ENCODE measurements around the gene ZBTB17. TPM values are rescaled to one million over a fixed set of nuclear protein-coding genes. Genes with fewer than 3 reads are reported as not detected.
A peak's percentile ranks its signal among the peaks of the same experiment; 100 is the strongest.
"Not testable (repeated sequence)": the region's sequence is repeated elsewhere in the genome, so short reads cannot be mapped to it uniquely, and the experiment has no call there.

Gene ZBTB17
- total RNA-seq, 1 donor from 2014 or later: 37.7 TPM

- Histone ChIP-seq H3K4me1 (peaks cover 11% of the 10 kb centered on the region), H3K4me3 (no peak overlapping the region), H3K9me3 (no peaks in the 10 kb centered on the region), H3K27me3 (ENCODE audit: low read depth) (no peaks in the 10 kb centered on the region), H3K36me3 (peaks cover 16% of the 10 kb centered on the region), H3K27ac (no peak overlapping the region)
- no peak for DNase-seq
- no peak for ATAC-seq
- no peak for TF ChIP-seq CTCF (IDR thresholded peaks at IDR 0.05)
- intact Hi-C loops (cut with DNase I): no loop called here
These were observed 73.0 kb downstream of the ZBTB17 start for GRCh38 chr1:15902882-15903281.

- ATAC-seq (peak; percentile 78 to 80), DNase-seq (no peak)
- H3K4me1 ChIP-seq: peaks cover 11% of the 10 kb centered on the region
- no peak for TF ChIP-seq CTCF (IDR thresholded peaks at IDR 0.05)
- H3K27ac ChIP-seq: peak overlapping the region; percentile 7
- no peaks in the 10 kb centered on the region for H3K27me3 ChIP-seq (ENCODE audit: low read depth)
- H3K9me3 ChIP-seq: no peaks in the 10 kb centered on the region
- no peak overlapping the region for H3K4me3 ChIP-seq
- H3K36me3 ChIP-seq: peaks cover 13% of the 10 kb centered on the region
- intact Hi-C loops (cut with DNase I): no loop called here
These were observed 75.1 kb downstream of the ZBTB17 start for GRCh38 chr1:15900662-15901279.

GRCh38 chr1:15899266-15899665 is 76.6 kb downstream of the ZBTB17 start:
- Histone ChIP-seq H3K4me1 (peaks cover 18% of the 10 kb centered on the region), H3K27ac (no peak overlapping the region), H3K4me3 (no peak overlapping the region), H3K27me3 (ENCODE audit: low read depth) (no peaks in the 10 kb centered on the region), H3K36me3 (peaks cover 12% of the 10 kb centered on the region), H3K9me3 (no peaks in the 10 kb centered on the region)
- DNase-seq (no peak), ATAC-seq (no peak)
- TF ChIP-seq CTCF (IDR thresholded peaks at IDR 0.05): no peak
- intact Hi-C loops (cut with DNase I): no loop called here

- H3K27me3 ChIP-seq (ENCODE audit: low read depth); DNase-seq; H3K4me3 ChIP-seq; ATAC-seq; intact Hi-C loops (cut with DNase I); H3K9me3 ChIP-seq; H3K27ac ChIP-seq: not testable (repeated sequence)
- H3K36me3 ChIP-seq: peaks cover 12% of the 10 kb centered on the region
- peaks cover 40% of the 10 kb centered on the region for H3K4me1 ChIP-seq
These were observed 78.9 kb downstream of the ZBTB17 start for GRCh38 chr1:15896841-15897610.

- ATAC-seq (no peak), DNase-seq (no peak)
- intact Hi-C loops (cut with DNase I): no loop called here
- no peaks in the 10 kb centered on the region for H3K9me3 ChIP-seq
- H3K27me3 ChIP-seq (ENCODE audit: low read depth): no peaks in the 10 kb centered on the region
- H3K36me3 ChIP-seq: peaks cover 12% of the 10 kb centered on the region
- peaks cover 34% of the 10 kb centered on the region for H3K4me1 ChIP-seq
- no peak for TF ChIP-seq CTCF (IDR thresholded peaks at IDR 0.05)
- H3K27ac ChIP-seq: no peak overlapping the region
- H3K4me3 ChIP-seq: no peak overlapping the region
These were observed 80.7 kb downstream of the ZBTB17 start for GRCh38 chr1:15895233-15895632.

GRCh38 chr1:15892857-15893599 is 82.9 kb downstream of the ZBTB17 start:
- Histone ChIP-seq H3K4me1 (peaks cover 40% of the 10 kb centered on the region), H3K27ac (peak overlapping the region; percentile 34), H3K36me3 (peaks cover 14% of the 10 kb centered on the region)
- DNase-seq; H3K4me3 ChIP-seq; H3K27me3 ChIP-seq (ENCODE audit: low read depth); H3K9me3 ChIP-seq; intact Hi-C loops (cut with DNase I): not testable (repeated sequence)
- ATAC-seq: peak in 1 of 2 donors; percentile 40

Other genes with a start within 250 kb of the ZBTB17 start
- gene SLC25A34, start 239.8 kb downstream of the ZBTB17 start, total RNA-seq: 3.5 TPM
- not detected for gene TMEM82, start 233.6 kb downstream of the ZBTB17 start, total RNA-seq
- 20.1 TPM for gene FBLIM1, start 217.3 kb downstream of the ZBTB17 start, total RNA-seq
- gene UQCRHL, start 168.5 kb downstream of the ZBTB17 start, total RNA-seq: 1.1 TPM
- 54.7 TPM for gene SPEN, start 128.4 kb downstream of the ZBTB17 start, total RNA-seq
- gene SRARP, start 28.1 kb upstream of the ZBTB17 start, total RNA-seq: 0.21 TPM
- 4.9 TPM for gene HSPB7, start 41.9 kb upstream of the ZBTB17 start, total RNA-seq
- gene CLCNKA, start 45.9 kb upstream of the ZBTB17 start, total RNA-seq: 0.65 TPM
- 0.18 TPM for gene CLCNKB, start 67.7 kb upstream of the ZBTB17 start, total RNA-seq
- gene FAM131C, start 97.5 kb upstream of the ZBTB17 start, total RNA-seq: not detected
- 20.4 TPM for gene EPHA2, start 180.0 kb upstream of the ZBTB17 start, total RNA-seq
- gene ARHGEF19, start 236.6 kb upstream of the ZBTB17 start, total RNA-seq: 15.6 TPM